HG03045 (cell line): Measurements from ENCODE around the gene TBC1D8.
A peak's percentile ranks its signal among the peaks of the same experiment; 100 is the strongest.

Experiments
- ATAC-seq: cut with Tn5 transposase; IDR thresholded peaks from one replicate; pipeline ENCODE4 v1.9.1; 2021; ENCODE audit warnings: mild to moderate bottlenecking, moderate library complexity; ENCODE audit not compliant: unreplicated experiment

TBC1D8 gene

DNA sequence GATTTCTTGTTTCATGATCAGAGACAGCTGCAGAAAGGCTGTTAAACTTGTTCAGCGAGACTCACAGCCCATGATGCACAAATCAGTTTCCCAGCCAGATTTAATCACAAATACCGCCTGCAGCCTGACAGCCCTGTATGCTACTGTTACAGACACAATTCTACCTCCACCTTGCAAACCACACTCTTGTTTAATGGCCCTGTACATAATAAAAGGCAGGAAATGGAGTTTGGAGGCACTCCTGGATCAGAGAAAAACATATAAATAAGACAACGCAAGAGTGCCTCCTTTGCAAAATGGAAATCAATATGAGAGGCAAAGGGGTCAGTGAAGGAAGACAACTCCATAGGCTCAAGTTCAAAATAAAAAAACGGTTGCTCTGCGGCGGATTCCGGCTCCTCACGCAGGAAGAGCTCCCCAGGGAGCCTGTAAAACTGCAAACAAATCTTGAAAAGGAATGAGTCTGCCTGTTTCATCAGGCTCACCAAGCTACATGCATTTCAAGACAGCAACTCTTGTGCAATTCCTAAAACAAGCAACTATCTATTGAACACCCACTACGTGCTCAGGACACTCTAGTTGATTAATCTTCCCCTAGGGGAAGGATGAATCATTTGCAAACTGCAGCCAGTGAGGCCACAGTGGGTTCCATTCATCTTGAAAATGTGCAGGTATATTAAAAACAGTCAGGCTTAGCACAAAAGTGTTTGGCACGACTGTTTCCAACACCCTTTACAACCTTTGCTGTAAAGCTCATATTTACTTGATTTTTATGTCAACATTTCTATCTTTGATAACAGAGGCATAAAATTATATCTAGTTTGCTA is 37.5 kb downstream of the TBC1D8 start:
- no peak for ATAC-seq

DNA sequence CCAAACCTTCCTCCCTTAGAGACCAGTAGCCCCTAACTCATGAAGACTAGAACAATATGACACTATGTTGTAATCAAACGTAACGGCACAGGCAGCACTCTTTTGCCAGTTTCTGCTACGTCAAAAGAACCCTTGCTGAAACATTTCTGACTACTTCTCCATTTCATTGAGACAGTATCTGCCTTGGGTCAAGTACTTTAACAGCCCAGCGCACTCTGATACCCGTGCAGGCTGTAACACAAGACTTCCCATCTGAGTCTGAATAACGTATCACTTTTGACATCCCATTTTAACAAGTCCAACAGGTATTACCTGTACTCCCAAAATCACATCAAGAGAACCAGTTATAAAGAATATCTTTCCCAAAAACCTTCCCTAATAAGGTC is 38.4 kb downstream of the TBC1D8 start:
- ATAC-seq: no peak

DNA sequence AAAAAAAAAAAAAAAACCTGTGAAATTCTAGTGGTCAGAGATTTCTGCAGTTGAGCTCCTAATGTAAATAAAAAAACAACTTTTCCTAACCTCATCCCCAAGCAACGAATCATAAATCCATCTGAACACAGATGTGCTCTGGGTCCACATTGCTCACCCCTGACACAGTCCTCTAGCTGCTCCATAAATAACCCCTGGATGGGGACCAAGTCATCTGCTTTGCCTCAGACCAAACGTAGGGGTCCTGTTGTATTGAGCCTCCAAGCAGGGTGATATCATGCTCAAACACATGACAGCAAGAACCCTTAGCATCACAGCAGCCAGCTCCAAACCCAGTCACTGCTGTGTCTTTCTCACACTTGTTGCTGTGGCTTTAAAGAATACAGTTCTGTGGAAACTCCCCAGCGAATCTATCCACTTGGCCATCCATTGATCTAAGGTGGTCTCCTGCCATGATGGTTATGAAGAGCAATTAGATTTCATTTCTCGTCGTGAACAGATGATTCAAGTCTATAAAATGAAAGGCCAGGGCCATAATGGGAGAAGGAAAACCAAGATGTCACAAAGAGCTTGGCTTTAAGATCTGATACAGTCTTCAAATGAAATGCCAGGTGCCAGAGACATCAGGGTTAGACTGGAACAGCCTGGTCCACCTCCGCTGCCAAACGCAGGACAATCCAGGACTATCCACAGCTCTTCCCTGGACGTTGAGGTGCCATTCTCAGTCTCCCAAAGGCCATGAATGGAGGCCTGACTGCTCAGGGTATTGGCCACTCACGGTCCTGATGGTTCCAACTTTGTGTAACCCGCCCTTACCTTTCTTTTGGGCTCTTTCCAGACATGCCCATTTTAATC is 39.0 kb downstream of the TBC1D8 start:
- no peak for ATAC-seq

DNA sequence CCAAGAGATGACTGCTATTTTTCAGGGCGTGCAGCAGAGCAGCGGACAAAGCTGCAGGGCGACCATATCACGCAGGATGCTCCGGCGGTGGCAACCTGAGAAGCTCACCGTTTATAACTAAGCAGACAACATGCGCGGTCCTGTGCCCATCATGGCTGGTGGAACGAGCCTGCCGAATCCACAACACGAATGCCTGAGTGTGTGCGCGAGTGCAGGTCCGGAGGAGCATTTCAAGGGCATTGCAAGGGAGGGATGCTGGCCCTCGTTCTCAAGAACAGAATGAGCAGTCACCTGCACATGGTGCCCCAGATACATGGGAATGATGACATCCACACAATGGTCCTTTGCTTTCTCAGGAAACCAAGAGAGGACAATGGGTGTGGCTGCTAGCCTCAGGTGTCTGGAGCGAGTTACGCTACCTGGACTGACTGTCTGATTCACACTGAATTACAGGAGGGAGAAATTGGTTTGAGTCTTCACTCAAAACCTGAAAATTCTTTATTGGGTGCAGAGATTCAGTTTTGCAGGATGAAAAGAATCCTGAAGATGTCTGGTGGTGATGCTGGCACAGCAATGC is 39.8 kb downstream of the TBC1D8 start:
- no peak for ATAC-seq

DNA sequence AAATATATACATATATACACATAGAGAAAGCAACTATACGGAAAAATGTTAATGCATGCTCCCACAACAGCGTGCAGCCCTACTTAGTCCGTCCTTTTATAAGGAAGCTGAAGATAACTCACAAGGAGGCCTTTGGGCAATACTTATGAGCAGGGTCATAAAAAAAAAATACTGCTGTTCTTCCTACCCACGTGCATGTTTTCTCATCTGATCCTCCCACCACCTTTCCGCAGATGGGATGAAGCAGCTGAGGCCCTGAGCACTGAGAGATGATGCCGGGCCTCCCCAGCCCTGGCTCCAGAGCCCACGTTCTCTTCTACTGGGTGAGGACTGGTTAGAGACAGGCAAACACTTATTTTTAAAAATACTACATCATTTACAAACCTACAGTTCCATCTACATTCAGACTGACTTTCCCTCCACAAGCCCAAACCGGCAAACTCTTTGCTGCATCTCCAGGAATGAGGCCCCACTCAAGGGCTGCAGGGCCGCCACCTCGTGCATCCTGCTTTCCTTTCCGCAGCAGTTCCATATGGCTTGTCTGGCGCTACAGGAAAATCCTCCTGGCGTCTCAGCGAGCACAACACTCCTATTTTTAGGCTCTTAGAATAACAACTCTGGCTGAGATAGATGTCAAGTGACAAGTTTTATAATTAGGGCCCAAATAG is 41.6 kb downstream of the TBC1D8 start:
- ATAC-seq: no peak

DNA sequence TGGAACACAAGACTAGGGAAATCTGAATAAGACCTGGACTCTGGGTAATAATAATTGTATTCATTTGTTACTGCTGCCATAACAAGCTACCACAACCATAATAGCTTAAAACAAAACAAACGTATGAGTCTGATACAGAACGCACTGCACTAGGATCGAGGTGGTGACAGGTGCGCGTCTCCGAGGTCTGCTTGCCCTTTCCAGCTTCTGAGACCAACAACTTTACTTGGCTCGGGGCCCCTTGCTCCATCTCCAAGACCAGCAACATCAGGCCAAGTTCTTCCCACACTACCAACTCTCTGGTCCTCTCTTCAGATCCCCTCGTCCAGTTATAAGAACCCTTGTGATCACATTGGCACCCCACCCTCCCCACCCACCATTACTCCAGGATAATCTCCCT is 42.8 kb downstream of the TBC1D8 start:
- no peak for ATAC-seq

DNA sequence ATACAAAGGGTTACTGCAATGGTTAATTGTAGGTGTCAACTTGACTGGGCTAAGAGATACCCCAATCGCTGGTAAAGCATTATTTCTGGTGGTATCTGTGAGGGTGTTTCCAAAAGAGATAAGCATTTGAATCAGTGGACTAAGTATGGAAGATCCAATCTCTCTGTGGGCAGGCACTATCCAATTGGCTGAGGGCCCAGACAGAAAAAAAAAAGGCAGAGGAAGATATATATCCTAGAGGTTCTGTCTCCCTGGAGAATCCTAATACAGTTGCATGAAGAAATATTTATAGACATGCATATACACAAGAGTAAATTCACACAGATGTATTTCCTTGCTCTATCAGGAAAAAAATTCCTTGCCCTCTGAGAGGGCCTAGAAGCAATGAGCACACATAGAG is 43.9 kb downstream of the TBC1D8 start:
- no peak for ATAC-seq

DNA sequence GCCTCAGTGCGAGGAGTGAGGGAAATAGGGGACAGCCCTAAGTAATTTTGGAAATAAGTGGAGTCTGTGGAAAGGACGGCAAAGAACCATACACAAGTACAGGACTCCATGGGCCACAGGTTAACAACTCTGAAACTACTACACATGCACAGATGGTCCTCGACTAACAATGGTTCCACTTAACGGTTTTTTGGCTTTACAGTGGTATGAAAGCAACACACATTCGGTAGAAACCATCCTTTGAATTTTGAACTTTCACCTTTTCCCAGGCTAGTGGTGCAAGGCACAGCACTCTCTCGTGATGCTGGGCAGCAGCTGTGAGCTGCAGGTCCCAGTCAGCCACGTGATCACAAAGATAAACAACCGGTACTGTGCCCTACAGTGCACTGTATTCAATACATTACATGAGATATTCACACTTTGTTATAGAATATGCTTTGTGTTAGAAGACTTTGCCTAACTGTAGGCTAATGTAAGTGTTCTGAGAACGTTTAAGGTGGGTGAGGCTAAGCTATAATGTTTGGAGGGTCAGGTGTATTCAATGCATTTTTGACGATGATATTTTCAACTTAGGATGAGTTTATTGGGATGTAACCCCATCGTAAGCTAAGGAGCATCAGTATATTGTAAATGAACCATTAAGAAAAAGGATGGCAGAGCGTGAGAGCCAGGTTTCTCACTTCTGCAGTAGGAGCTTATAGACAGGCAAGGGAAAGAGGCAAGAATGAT is 44.6 kb downstream of the TBC1D8 start:
- ATAC-seq: no peak

DNA sequence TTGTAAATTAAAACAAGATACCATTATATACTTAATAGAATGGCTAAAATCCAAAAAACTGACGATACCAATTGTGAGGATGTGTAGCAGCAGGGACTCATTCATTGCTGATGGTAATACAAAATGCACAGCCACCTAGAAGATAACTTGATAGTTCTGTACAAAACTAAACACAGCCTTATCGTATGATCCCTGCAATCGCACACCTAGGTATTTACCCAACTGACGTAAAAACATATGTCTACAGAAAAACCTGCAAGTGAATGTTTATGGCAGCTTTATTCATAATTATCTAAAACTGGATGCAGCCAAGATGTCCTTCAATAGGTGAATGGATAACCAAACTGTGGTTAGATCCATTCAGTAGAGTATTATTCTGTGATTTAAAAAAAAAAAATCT is 45.5 kb downstream of the TBC1D8 start:
- ATAC-seq: no peak

DNA sequence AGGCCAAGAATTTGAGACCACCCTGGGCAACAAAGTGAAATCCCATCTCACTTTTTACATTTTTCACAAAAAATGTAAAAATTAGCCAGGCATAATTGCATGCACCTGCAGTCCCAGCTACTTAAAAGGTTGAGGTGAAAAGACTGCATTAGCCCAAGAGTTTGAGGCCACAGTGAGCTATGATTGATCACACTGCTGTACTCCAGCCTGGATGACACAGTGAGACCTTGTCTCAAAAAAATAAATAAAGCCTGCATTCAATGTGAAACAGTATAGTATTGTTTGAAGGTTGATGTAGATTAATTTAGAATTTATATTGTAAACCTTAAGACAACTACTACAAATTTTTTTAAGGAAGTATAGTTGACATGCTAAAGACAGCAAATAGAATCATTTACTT is 53.5 kb downstream of the TBC1D8 start:
- ATAC-seq: no peak

DNA sequence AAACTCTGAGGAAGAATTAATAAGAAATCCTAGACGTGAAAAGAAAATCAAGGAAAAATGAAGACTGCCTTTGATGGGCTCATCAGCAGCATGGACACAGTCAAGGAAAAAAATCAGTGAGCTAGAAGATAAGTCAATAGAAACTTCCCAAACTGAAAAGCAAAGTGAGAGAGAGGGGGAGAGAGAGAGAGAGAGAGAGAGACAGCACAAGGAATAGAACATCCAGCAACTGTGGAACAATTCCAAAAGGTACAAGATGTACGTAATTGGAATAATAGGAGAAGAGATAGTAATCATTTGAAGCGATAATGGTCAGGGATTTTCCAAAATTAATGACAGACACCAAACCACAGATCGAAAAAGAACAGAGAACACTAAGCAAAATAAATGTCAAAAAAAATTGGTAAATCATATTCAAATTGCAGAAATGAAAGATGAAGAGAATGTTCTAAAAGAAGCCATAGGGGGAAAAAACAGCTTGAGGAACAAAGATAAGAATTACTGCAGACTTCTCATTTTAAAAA is 54.5 kb downstream of the TBC1D8 start:
- no peak for ATAC-seq

DNA sequence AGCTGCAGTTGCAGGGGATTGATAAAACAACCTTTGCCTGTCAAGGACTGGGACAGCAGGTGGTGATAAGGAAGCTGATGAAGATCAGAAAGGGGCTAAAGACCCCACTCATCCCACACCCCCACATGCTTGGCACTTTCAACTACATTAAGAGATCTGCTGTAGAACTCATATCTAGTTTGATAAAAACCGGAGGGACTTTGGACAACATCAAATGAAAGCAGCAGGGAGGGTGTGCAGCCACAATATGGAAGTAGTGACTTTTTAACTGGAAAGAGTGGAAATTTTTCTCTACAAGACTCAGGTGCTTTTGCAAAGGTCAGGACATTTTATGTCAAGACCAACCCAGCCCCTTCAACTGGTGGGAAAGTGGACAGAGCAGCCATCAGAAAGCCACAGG is 56.8 kb downstream of the TBC1D8 start:
- no peak for ATAC-seq

DNA sequence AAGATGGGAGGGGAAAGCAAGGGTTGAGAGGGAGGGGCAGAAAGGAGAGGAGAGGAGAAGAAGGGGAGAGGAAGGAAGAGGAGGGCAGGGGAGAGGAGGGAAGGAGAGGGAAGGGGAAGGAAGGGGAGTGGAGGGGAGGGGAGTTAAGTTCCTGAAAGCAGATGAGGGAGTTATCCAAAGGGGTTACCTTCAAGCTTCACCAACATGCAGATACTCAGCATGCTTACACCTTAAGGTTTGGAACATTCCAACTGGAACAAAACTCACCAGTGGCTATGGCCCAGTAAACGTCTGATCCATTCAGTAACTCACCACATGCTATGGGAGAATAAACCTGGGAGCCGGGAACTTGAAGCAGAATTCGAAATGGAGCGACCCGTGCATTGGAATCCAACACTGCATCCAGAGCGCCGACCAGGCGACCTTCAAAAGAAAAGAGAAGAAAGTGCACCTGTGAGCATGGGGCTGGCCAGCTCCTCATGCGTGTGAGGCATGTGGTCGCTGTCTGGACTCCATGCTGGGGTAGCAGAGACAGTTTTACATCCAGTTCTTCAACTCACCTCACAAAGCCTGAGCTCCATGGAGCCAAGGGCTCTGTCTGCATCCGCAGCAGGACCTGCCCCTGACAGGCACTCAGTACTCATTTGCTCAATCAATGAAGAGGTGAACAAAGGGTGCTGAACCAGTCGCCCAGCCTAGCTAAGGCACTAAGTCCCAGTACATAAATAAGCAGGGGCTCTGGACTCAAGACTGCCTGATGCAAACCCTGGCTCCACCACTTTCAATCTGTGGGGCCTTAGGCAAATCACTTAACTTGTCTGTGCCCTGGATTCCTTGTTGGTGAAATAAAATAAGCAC is 61.0 kb downstream of the TBC1D8 start:
- ATAC-seq: no peak

DNA sequence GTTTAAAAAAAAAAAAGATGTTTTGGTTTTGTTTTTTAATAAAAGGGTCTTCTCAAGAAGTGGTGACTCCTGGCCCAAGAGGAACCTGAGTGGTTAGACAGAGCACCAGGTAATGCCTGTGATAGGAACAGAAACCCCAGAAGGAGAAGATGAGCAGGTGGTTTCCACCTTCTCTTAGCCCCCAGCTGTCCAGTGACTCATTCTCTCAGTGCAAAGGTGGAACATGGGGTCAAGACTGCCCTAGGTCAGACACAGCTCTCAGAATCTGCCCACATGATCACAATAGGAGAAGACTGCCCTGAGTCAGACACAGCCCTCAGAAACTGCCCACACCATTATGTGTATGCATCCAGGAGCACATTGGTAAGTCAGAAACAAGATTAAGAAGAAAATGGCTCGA is 61.8 kb downstream of the TBC1D8 start:
- ATAC-seq: peak; percentile 91

DNA sequence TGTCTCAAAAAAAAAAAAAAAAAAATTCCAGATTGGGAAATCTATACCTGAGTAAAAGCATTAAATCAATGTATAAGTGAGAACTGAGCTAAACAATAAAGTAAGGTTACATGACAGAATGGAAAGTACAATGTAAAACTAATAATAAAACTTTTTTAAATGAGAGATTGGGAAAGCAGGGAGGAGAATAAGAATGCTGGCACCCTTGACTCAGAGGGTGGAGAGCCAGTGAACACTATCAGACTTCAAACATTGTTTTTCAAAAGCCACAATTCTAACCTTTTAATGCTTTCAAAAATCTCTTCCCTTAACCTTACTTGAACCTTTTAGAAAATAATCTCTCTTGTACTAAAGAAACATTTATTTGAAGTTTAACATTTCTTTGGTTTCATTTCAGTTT is 63.5 kb downstream of the TBC1D8 start:
- no peak for ATAC-seq

DNA sequence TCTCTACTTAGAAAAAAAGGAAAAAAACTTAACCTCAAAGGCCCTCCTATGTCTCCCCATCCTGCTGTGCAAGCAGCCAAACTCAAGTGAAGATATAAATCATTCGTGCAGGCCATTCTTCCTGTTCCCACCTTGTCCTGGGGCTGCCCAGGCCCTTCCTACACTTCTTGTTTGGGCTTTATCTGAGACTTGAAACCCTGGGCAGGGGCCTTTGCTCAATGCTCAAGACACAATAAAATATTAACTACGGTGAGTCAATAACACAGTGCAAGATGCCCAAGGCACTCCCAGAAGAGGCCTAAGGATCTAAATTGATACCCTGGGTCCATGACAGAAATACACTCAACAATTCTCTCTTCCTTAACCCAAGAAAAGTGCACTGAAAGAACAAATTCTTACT is 67.6 kb downstream of the TBC1D8 start:
- ATAC-seq: no peak

DNA sequence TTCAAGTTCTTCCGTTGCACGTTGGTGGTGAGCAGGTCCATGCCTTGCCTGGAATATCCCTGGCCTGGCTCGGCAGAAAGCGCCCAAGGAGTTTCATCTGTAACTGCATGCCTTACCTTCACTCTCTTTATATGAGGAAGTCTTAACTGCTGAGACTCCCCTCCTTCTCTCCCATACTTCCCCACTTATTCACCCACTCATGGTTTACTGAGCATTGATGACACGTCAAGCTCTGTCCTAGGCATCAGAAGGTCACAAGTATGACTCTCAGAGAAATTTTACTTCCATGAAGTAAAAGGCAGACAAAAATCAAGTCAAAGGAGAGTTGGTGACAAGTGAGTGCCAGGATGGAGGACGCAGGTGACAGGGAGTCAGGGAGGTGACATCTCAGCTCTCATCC is 68.2 kb downstream of the TBC1D8 start:
- no peak for ATAC-seq

DNA sequence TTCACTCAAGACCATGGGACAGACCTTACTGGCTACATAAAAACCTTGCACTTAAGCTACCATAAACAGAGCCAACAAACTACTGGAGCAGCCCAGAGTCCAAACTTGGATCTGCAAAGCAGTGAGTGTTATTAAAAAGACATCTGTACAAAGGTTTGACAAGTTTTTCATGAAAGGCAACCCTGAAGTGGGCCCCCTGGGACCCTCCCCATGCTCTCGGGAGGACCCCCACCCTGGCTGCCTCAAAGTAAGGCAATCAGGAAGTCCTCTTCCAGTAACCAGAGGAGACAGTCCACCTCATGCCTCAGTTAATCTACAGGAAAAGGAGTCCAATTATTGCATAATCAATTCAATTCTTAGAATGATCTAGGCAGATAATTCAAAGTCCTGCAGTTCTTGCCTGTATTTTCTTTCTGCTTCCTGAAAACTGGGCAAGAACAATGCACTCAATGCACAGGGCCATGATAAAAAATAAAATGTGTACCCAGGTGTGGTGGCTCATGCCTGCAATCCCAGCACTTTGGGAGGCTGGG is 69.7 kb downstream of the TBC1D8 start:
- no peak for ATAC-seq
